Measurements from ENCODE around the gene TSHZ1. TPM values are rescaled to one million over a fixed set of nuclear protein-coding genes. Genes with fewer than 3 reads are reported as not detected.
A peak's percentile ranks its signal among the peaks of the same experiment; 100 is the strongest.

Gene TSHZ1, protein sequence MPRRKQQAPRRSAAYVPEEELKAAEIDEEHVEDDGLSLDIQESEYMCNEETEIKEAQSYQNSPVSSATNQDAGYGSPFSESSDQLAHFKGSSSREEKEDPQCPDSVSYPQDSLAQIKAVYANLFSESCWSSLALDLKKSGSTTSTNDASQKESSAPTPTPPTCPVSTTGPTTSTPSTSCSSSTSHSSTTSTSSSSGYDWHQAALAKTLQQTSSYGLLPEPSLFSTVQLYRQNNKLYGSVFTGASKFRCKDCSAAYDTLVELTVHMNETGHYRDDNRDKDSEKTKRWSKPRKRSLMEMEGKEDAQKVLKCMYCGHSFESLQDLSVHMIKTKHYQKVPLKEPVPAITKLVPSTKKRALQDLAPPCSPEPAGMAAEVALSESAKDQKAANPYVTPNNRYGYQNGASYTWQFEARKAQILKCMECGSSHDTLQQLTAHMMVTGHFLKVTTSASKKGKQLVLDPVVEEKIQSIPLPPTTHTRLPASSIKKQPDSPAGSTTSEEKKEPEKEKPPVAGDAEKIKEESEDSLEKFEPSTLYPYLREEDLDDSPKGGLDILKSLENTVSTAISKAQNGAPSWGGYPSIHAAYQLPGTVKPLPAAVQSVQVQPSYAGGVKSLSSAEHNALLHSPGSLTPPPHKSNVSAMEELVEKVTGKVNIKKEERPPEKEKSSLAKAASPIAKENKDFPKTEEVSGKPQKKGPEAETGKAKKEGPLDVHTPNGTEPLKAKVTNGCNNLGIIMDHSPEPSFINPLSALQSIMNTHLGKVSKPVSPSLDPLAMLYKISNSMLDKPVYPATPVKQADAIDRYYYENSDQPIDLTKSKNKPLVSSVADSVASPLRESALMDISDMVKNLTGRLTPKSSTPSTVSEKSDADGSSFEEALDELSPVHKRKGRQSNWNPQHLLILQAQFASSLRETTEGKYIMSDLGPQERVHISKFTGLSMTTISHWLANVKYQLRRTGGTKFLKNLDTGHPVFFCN (N-terminal part only)
- total RNA-seq (10 to 100 TPM; 13.3 to 20.2 TPM), polyA plus RNA-seq (ENCODE audit: insufficient read length in 6 of 6) (10 to 100 TPM; 28.4 to 38.5 (median 32.3) TPM)
- long read RNA-seq, donor 1, full-length matches to known transcripts = 56 of 56 reads
- long read RNA-seq, donor 1, partial matches to known transcripts = 0 of 56 reads
- long read RNA-seq, donor 1, other reads (novel, unspliced or antisense) = 0 of 56 reads
- long read RNA-seq, donor 2, full-length matches to known transcripts = 94 of 94 reads
- long read RNA-seq, donor 2, partial matches to known transcripts = 0 of 94 reads
- long read RNA-seq, donor 2, other reads (novel, unspliced or antisense) = 0 of 94 reads
- long read RNA-seq, donor 3, full-length matches to known transcripts = 23 of 23 reads
- long read RNA-seq, donor 3, partial matches to known transcripts = 0 of 23 reads
- long read RNA-seq, donor 3, other reads (novel, unspliced or antisense) = 0 of 23 reads
- long read RNA-seq, donor 4, full-length matches to known transcripts = 4 of 4 reads
- long read RNA-seq, donor 4, partial matches to known transcripts = 0 of 4 reads
- long read RNA-seq, donor 4, other reads (novel, unspliced or antisense) = 0 of 4 reads
- long read RNA-seq, donor 5, full-length matches to known transcripts = 56 of 56 reads
- long read RNA-seq, donor 5, partial matches to known transcripts = 0 of 56 reads
- long read RNA-seq, donor 5, other reads (novel, unspliced or antisense) = 0 of 56 reads
- long read RNA-seq, donor 6, full-length matches to known transcripts = 25 of 25 reads
- long read RNA-seq, donor 6, partial matches to known transcripts = 0 of 25 reads
- long read RNA-seq, donor 6, other reads (novel, unspliced or antisense) = 0 of 25 reads
- long read RNA-seq, donor 7, full-length matches to known transcripts = 17 of 17 reads
- long read RNA-seq, donor 7, partial matches to known transcripts = 0 of 17 reads
- long read RNA-seq, donor 7, other reads (novel, unspliced or antisense) = 0 of 17 reads
- long read RNA-seq, donor 8, full-length matches to known transcripts = 31 of 31 reads
- long read RNA-seq, donor 8, partial matches to known transcripts = 0 of 31 reads
- long read RNA-seq, donor 8, other reads (novel, unspliced or antisense) = 0 of 31 reads
- long read RNA-seq, donor 9 = 0 reads
- long read RNA-seq, donor 10, full-length matches to known transcripts = 1 of 1 reads
- long read RNA-seq, donor 10, partial matches to known transcripts = 0 of 1 reads
- long read RNA-seq, donor 10, other reads (novel, unspliced or antisense) = 0 of 1 reads
- long read RNA-seq, donor 11 = 0 reads
- long read RNA-seq, donor 12, full-length matches to known transcripts = 36 of 36 reads
- long read RNA-seq, donor 12, partial matches to known transcripts = 0 of 36 reads
- long read RNA-seq, donor 12, other reads (novel, unspliced or antisense) = 0 of 36 reads

DNA sequence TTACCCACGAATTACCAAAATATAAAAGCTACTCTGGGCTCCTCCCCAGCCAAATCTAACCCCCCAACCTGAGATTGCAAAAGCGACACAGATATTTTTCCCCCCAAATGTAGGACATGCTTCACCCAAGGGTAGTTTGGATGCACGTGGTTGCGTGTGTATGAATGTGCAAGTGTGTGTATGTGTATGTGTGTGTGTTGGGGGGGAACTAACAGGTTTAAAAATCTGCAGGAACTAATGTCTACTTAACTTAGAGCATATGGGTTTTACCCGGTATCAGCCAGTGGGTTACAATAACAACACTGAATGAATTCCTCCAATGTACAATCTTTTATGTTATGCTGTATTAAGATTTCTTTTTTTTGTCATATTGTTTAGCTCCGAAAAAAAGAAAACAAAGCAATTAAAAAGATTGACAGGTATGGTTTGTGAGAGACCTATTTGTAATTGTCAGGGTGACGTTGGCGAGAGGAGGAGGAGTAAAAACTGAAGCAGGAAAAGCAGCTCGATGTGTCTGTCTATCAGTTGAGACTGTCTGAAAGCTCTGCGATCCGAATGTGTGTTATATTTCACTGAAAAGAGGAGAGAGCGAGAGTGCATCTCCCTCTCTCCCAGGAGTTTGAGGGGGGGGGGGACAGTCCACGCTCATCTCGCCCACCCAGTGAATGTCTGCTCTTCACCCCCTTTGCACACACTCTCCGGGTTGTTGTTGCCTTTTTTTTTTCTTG, at the start of gene TSHZ1:
Gene TSHZ1, plus strand, starts transcription at position 524 of the 728 bp plus-strand sequence. CDS start 1,080 bp downstream, outside the sequence.
- peaks cover 9 to 63% of the 10 kb centered on the region in 2 donors for H3K4me1 ChIP-seq
- H3K27me3 ChIP-seq = peaks cover 0 to 9% of the 10 kb centered on the region in 2 donors
- DNase-seq (peak in 3 of 4 donors; percentile 47 to 90 (median 80)), ATAC-seq (peak; percentile 63)
- H3K36me3 ChIP-seq = no peaks in the 10 kb centered on the region
- intact Hi-C loops (cut with DNase I) = no loop called here
- TF ChIP-seq, protein P1, sequence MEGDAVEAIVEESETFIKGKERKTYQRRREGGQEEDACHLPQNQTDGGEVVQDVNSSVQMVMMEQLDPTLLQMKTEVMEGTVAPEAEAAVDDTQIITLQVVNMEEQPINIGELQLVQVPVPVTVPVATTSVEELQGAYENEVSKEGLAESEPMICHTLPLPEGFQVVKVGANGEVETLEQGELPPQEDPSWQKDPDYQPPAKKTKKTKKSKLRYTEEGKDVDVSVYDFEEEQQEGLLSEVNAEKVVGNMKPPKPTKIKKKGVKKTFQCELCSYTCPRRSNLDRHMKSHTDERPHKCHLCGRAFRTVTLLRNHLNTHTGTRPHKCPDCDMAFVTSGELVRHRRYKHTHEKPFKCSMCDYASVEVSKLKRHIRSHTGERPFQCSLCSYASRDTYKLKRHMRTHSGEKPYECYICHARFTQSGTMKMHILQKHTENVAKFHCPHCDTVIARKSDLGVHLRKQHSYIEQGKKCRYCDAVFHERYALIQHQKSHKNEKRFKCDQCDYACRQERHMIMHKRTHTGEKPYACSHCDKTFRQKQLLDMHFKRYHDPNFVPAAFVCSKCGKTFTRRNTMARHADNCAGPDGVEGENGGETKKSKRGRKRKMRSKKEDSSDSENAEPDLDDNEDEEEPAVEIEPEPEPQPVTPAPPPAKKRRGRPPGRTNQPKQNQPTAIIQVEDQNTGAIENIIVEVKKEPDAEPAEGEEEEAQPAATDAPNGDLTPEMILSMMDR (IDR thresholded peaks at IDR 0.05) = no peak
- H3K27ac ChIP-seq = peak within 1 kb of the TSS; percentile 95 to 98
- H3K9me3 ChIP-seq = no peaks in the 10 kb centered on the region
- H3K4me3 ChIP-seq = peak within 1 kb of the TSS; percentile 76 to 93

DNA sequence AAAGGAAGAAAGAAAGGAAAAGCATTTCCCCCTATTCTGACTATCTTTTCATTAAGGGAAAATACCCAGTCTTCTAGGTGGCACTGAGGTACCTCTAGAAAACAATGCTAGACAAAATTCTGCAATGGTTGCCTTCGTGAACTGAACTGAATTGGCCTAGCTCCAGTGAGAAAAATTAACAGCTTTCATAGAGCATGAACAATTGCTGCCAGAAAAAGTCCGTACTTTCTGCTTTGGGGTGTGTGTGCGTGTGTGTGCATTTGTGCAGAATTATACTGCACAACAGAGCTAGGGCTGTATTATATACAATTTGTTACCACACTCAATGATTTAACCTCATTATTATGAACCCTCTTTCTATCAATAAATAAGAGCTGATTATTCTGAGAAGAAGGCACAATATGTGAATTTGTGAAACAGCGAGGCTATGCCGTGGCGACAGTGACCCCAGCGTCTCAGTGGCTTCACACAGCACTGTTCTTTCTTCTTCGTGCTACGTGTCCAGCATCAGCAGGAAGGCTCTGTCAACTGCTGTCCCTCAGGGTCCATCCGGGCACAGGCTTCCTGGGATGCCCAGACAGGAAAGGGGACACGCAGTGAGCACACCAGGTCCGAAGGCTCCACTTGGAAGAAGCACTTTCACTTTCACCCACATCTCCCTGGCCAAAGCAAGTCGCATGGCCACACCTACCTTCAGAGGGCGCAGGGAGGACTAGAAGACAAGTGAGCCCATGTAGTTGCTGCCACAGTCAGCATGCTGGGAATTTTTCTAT, 49.2 kb upstream of the TSHZ1 start:
- intact Hi-C loops (cut with DNase I) = no loop called here
- H3K27me3 ChIP-seq = no peaks in the 10 kb centered on the region
- no peaks in the 10 kb centered on the region for H3K9me3 ChIP-seq
- H3K4me3 ChIP-seq = peak overlapping the region; percentile 9 to 37
- peak; percentile 68 for ATAC-seq
- peaks cover 0 to 5% of the 10 kb centered on the region in 2 donors for H3K4me1 ChIP-seq
- H3K36me3 ChIP-seq = no peaks in the 10 kb centered on the region
- TF ChIP-seq, protein P1 (IDR thresholded peaks at IDR 0.05) = no peak
- H3K27ac ChIP-seq = no peak overlapping the region
- peak in 1 of 4 donors; percentile 55 for DNase-seq

DNA sequence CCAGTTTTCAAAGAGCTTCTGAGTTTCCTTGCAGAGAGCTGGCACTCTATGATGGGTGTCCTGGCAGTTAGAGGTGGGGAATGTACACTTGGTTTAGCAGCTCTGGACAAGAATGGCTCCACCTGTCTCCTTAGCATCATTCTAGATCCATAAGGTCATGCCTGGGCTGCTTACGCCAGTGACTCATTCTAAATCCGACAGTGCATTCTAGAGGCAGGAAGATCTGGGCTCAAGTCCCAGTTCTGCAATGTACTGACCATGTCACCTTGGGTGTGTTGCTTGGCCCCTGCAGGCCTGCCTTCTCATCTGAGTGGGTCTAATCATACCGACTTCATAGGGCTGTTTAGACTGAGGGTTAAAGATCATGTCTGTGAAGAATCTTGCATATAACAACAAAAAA, 48.1 kb upstream of the TSHZ1 start:
- H3K27me3 ChIP-seq = peaks cover 0 to 5% of the 10 kb centered on the region in 2 donors
- ATAC-seq = no peak
- no peak overlapping the region for H3K4me3 ChIP-seq
- no peak overlapping the region for H3K27ac ChIP-seq
- no peaks in the 10 kb centered on the region for H3K9me3 ChIP-seq
- no peaks in the 10 kb centered on the region for H3K36me3 ChIP-seq
- no peak for DNase-seq
- H3K4me1 ChIP-seq = peaks cover 0 to 5% of the 10 kb centered on the region in 2 donors
- intact Hi-C loops (cut with DNase I) = no loop called here
- TF ChIP-seq, protein P1 (IDR thresholded peaks at IDR 0.05) = no peak

Measured in left lung (tissue), 14 donors.